Epithelial cell of proximal tubule (primary cell): ENCODE results near the gene ATXN7. TPM values are rescaled to one million over a fixed set of nuclear protein-coding genes. Genes with fewer than 3 reads are reported as not detected.

Source experiments
- DNase-seq: peaks from one replicate; pipeline ENCODE4 v3.0.0-alpha.2; 2011; ENCODE audit warnings: low read depth
- H3K4me3 ChIP-seq: 2 replicates; pipeline ENCODE4 v1.5.1; 2011; ENCODE audit warnings: low read depth, mild to moderate bottlenecking, low read length
- CTCF ChIP-seq: conservative IDR thresholded peaks from 2 replicates; pipeline ENCODE4 v1.5.1; 2012; ENCODE audit warnings: low read depth, mild to moderate bottlenecking, low read length
- total RNA-seq: library from RNA; depleted of rRNA; stranded (reverse); fragments of >200 nt; gene quantifications from 2 replicates; pipeline ENCODE4 v1.2.3, GENCODE V29; 2015

ATXN7 gene
- total RNA-seq, 1 donor from 2014 or later, result 16.7 TPM

- DNase-seq, result no peak
- H3K4me3 ChIP-seq, result no peak overlapping the region
- no peak for TF ChIP-seq CTCF
Observed at GRCh38 chr3:64042952-64043351, 179.3 kb downstream of the ATXN7 start.

GRCh38 chr3:64046592-64046991, 182.9 kb downstream of the ATXN7 start:
- no peak for TF ChIP-seq CTCF
- H3K4me3 ChIP-seq, result no peak overlapping the region
- no peak for DNase-seq

GRCh38 chr3:64046996-64047594, 183.4 kb downstream of the ATXN7 start:
- no peak for DNase-seq
- H3K4me3 ChIP-seq, result no peak overlapping the region
- TF ChIP-seq CTCF, result no peak

- no peak for DNase-seq
- TF ChIP-seq CTCF, result no peak
- H3K4me3 ChIP-seq, result no peak overlapping the region
Observed at GRCh38 chr3:64047787-64048186, 184.1 kb downstream of the ATXN7 start.

- DNase-seq, result no peak
- H3K4me3 ChIP-seq, result no peak overlapping the region
- TF ChIP-seq CTCF, result no peak
Observed at GRCh38 chr3:64048631-64049061, 185.0 kb downstream of the ATXN7 start.

- H3K4me3 ChIP-seq, result no peak overlapping the region
- TF ChIP-seq CTCF, result no peak
- peak; percentile 59 for DNase-seq
Observed at GRCh38 chr3:64049136-64049535, 185.5 kb downstream of the ATXN7 start.

GRCh38 chr3:64049832-64050231, 186.2 kb downstream of the ATXN7 start:
- no peak overlapping the region for H3K4me3 ChIP-seq
- DNase-seq, result no peak
- TF ChIP-seq CTCF, result no peak
